Trophoblast cell (in vitro differentiated cells and primary cell): Measurements from ENCODE around the gene CEP250.
A peak's percentile ranks its signal among the peaks of the same experiment; 100 is the strongest.

Source experiments
- DNase-seq, 2 donors: peaks; one replicate each; pipeline ENCODE4 v3.0.0-alpha.2; 2016
- H2AFZ ChIP-seq: 2 replicates; pipeline ENCODE4 v1.6.1; 2013; ENCODE audit warnings: low read length, moderate library complexity, mild to moderate bottlenecking; ENCODE audit not compliant: insufficient read depth, poor library complexity
- H2AK5ac ChIP-seq: 2 replicates; pipeline ENCODE4 v1.6.1; 2013; ENCODE audit warnings: mild to moderate bottlenecking, low read length
- H2BK120ac ChIP-seq: 2 replicates; pipeline ENCODE4 v1.6.1; 2013; ENCODE audit warnings: low read length, mild to moderate bottlenecking, moderate library complexity; ENCODE audit not compliant: insufficient read depth, poor library complexity
- H2BK12ac ChIP-seq: 2 replicates; pipeline ENCODE4 v1.6.1; 2013; ENCODE audit warnings: mild to moderate bottlenecking, low read length, moderate library complexity
- H2BK5ac ChIP-seq: 2 replicates; pipeline ENCODE4 v1.6.1; 2013; ENCODE audit warnings: low read length, low read depth, moderate library complexity, mild to moderate bottlenecking; ENCODE audit not compliant: poor library complexity
- H3K14ac ChIP-seq: 2 replicates; pipeline ENCODE4 v1.6.1; 2013; ENCODE audit warnings: mild to moderate bottlenecking, low read length
- H3K18ac ChIP-seq: 2 replicates; pipeline ENCODE4 v1.6.1; 2013; ENCODE audit warnings: mild to moderate bottlenecking, low read length
- H3K23ac ChIP-seq: 2 replicates; pipeline ENCODE4 v1.6.1; 2013; ENCODE audit warnings: low read length
- H3K27ac ChIP-seq: 2 replicates; pipeline ENCODE4 v1.5.1; 2013; ENCODE audit warnings: low read depth, mild to moderate bottlenecking, inconsistent platforms, low read length, moderate library complexity
- H3K27me3 ChIP-seq: 2 replicates; pipeline ENCODE4 v1.6.1; 2013; ENCODE audit warnings: inconsistent platforms, mild to moderate bottlenecking, low read length, moderate library complexity; ENCODE audit not compliant: insufficient read depth
- H3K36me3 ChIP-seq, 2 experiments: 1 replicate in 1 of 2; 2 replicates in 1 of 2; pipeline ENCODE4 v1.6.1; 2013; ENCODE audit warnings: low read length in 2 of 2, mild to moderate bottlenecking in 2 of 2, moderate library complexity in 1 of 2; ENCODE audit not compliant: insufficient read depth in 2 of 2, control insufficient read depth in 1 of 2
- H3K4ac ChIP-seq: 2 replicates; pipeline ENCODE4 v1.6.1; 2013; ENCODE audit warnings: low read depth, mild to moderate bottlenecking, low read length, moderate library complexity
- H3K4me1 ChIP-seq, 2 experiments: 1 replicate in 1 of 2; 2 replicates in 1 of 2; pipeline ENCODE4 v1.6.1; 2013; ENCODE audit warnings: low read length in 2 of 2, mild to moderate bottlenecking in 2 of 2, moderate library complexity in 1 of 2; ENCODE audit not compliant: insufficient read depth in 2 of 2, control insufficient read depth in 1 of 2
- H3K4me2 ChIP-seq: 2 replicates; pipeline ENCODE4 v1.6.1; 2013; ENCODE audit warnings: inconsistent platforms, mild to moderate bottlenecking, low read length, moderate library complexity
- H3K4me3 ChIP-seq: 2 replicates; pipeline ENCODE4 v1.5.1; 2013; ENCODE audit warnings: mild to moderate bottlenecking, low read depth, low read length, inconsistent platforms
- H3K79me1 ChIP-seq: one replicate; pipeline ENCODE4 v1.6.1; 2013; ENCODE audit warnings: low read length
- H3K79me2 ChIP-seq: 2 replicates; pipeline ENCODE4 v1.6.1; 2013; ENCODE audit warnings: low read length, mild to moderate bottlenecking; ENCODE audit not compliant: control insufficient read depth, insufficient read depth, poor library complexity
- H3K9ac ChIP-seq: 2 replicates; pipeline ENCODE4 v1.6.1; 2013; ENCODE audit warnings: mild to moderate bottlenecking, low read length
- H3K9me3 ChIP-seq: 2 replicates; pipeline ENCODE4 v1.6.1; 2013; ENCODE audit warnings: low read depth, mild to moderate bottlenecking, control low read depth, inconsistent platforms, low read length; ENCODE audit not compliant: insufficient read depth
- H4K12ac ChIP-seq: 2 replicates; pipeline ENCODE4 v1.6.1; 2013; ENCODE audit warnings: low read depth, mild to moderate bottlenecking, low read length, moderate library complexity
- H4K8ac ChIP-seq: 2 replicates; pipeline ENCODE4 v1.6.1; 2013; ENCODE audit warnings: low read depth, mild to moderate bottlenecking, low read length, moderate library complexity
- H4K91ac ChIP-seq: one replicate; pipeline ENCODE4 v1.6.1; 2013; ENCODE audit warnings: low read depth, mild to moderate bottlenecking, low read length, moderate library complexity
- WGBS: extraction: QIAGEN DNeasy Blood & Tissue Kit; methylation state at CpG from one replicate; pipeline ENCODE4 v1.1.7; 2013; ENCODE audit warnings: missing lambda C conversion rate; ENCODE audit not compliant: insufficient read length, insufficient coverage; ENCODE audit errors: extremely low coverage; 5-methylcytosine and 5-hydroxymethylcytosine counted together

The CEP250 gene

DNA sequence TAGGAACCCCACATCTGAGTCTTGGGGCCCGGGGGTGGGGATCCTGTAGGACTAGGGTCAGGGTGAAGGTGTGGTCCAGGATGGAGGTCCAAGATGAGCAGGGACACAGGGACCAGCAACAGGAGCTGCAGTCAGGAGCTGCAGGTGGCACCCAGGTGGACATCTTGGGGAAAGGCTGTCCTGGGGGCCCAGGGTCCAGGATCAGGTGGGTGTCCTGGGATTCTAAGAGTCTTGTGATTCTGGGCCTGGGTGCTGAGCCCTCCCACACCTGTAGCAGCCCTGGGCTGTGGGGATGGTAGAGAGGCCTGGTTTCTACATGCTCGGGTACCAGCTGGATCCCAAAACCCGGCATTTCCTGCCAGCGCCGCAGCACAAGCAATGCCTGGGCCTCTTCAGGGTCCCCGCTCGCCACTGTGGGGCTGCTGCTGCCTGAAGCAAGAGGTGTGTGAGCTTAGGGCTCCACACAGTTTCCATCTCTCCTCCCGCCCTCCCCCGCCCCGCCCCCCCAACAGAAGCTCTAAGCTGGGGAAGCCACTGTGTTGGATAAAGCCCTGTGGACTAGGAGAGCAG is 107.2 kb downstream of the CEP250 start:
- H4K8ac ChIP-seq, result no peak overlapping the region
- H4K91ac ChIP-seq, result no peak overlapping the region
- H3K4me3 ChIP-seq, result no peak overlapping the region
- WGBS, result no CpG with 5 or more reads among the region's 10 CpGs
- no peak overlapping the region for H2BK120ac ChIP-seq
- H3K27ac ChIP-seq, result no peak overlapping the region
- no peak overlapping the region for H3K4me2 ChIP-seq
- DNase-seq, result no peak
- peaks cover 16 to 17% of the 10 kb centered on the region in 2 experiments for H3K36me3 ChIP-seq
- no peak overlapping the region for H3K14ac ChIP-seq
- no peak overlapping the region for H2AK5ac ChIP-seq
- H3K79me1 ChIP-seq, result no peaks in the 10 kb centered on the region
- no peak overlapping the region for H2BK12ac ChIP-seq
- peaks cover 17 to 20% of the 10 kb centered on the region in 2 experiments for H3K4me1 ChIP-seq
- no peak overlapping the region for H3K4ac ChIP-seq
- H3K23ac ChIP-seq, result no peak overlapping the region
- no peaks in the 10 kb centered on the region for H3K27me3 ChIP-seq
- H3K9me3 ChIP-seq, result peaks cover 3% of the 10 kb centered on the region
- no peak overlapping the region for H3K18ac ChIP-seq
- no peak overlapping the region for H3K9ac ChIP-seq
- no peak overlapping the region for H4K12ac ChIP-seq
- no peak overlapping the region for H2BK5ac ChIP-seq
- H2AFZ ChIP-seq, result no peak overlapping the region
- no peaks in the 10 kb centered on the region for H3K79me2 ChIP-seq

- H3K14ac ChIP-seq, result no peak overlapping the region
- no peaks in the 10 kb centered on the region for H3K79me1 ChIP-seq
- no peak overlapping the region for H3K18ac ChIP-seq
- no peak overlapping the region for H2AFZ ChIP-seq
- no peak overlapping the region for H3K4me3 ChIP-seq
- peaks cover 3% of the 10 kb centered on the region for H3K9me3 ChIP-seq
- H3K9ac ChIP-seq, result no peak overlapping the region
- no peak overlapping the region for H2BK120ac ChIP-seq
- no peak overlapping the region for H3K4ac ChIP-seq
- H3K79me2 ChIP-seq, result no peaks in the 10 kb centered on the region
- no CpG with 5 or more reads among the region's 10 CpGs for WGBS
- no peak overlapping the region for H3K23ac ChIP-seq
- no peak overlapping the region for H2BK12ac ChIP-seq
- DNase-seq, result peak; percentile 40 to 69
- H3K36me3 ChIP-seq, result peaks cover 5 to 6% of the 10 kb centered on the region in 2 experiments
- H3K27me3 ChIP-seq, result no peaks in the 10 kb centered on the region
- H4K12ac ChIP-seq, result no peak overlapping the region
- no peak overlapping the region for H2AK5ac ChIP-seq
- H4K8ac ChIP-seq, result no peak overlapping the region
- H4K91ac ChIP-seq, result no peak overlapping the region
- H3K27ac ChIP-seq, result no peak overlapping the region
- no peak overlapping the region for H3K4me2 ChIP-seq
- H2BK5ac ChIP-seq, result no peak overlapping the region
- H3K4me1 ChIP-seq, result peaks cover 17 to 20% of the 10 kb centered on the region in 2 experiments
Observed at GRCh38 chr20:35563834-35564233, 108.4 kb downstream of the CEP250 start.

DNA sequence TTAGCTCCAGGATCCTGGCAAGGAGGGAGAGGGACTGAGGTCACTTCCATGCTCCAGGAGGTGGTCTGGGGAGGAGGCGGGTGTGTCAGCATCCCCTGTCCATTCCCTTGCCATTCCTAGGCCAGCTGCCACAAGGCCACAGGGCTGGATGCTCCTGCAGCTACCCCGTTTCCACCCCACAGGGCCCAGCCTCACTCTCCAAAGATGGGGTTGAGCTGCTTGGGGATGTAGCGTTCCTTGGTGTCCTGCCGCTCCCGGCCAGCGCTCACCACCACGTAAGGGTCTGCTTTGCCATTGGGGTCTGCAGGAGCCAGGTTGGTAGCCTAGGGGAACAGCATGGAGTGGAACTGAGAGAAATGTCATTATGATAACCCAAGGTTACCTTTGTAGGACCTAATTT is 109.5 kb downstream of the CEP250 start:
- Histone ChIP-seq H3K4me1 (peaks cover 10 to 12% of the 10 kb centered on the region in 2 experiments), H2AFZ (no peak overlapping the region), H3K79me1 (no peaks in the 10 kb centered on the region), H3K27ac (no peak overlapping the region), H3K23ac (no peak overlapping the region), H4K12ac (no peak overlapping the region), H3K9ac (no peak overlapping the region), H2BK12ac (no peak overlapping the region), H4K91ac (no peak overlapping the region), H2AK5ac (no peak overlapping the region), H2BK5ac (no peak overlapping the region), H3K4me3 (no peak overlapping the region), H4K8ac (no peak overlapping the region), H3K14ac (no peak overlapping the region), H3K27me3 (no peaks in the 10 kb centered on the region), H3K79me2 (no peaks in the 10 kb centered on the region), H3K4ac (no peak overlapping the region), H3K18ac (no peak overlapping the region), H3K36me3 (no peaks in the 10 kb centered on the region), H2BK120ac (no peak overlapping the region), H3K4me2 (no peak overlapping the region), H3K9me3 (peaks cover 3% of the 10 kb centered on the region)
- no peak for DNase-seq
- WGBS, result no CpG with 5 or more reads among the region's 7 CpGs

DNA sequence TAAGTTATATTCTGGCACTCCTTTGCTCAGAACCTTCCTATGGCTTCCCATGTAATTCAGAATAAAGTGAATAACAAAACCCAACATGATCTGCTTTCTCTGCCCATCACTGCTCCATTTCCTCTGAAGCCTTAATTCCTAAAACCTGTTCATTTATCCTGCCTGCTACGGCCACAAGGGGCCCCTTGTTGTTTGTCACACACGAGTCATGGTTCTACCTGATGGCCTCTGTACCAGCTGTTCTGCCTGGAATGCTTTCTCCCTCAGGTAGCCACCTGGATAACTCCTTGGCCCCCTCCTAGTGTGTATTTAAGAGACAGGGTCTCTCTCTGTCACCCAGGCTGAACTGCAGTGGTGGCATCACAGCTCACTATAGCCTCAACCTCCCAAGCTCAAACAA is 113.2 kb downstream of the CEP250 start:
- Histone ChIP-seq H3K27ac (no peak overlapping the region), H3K79me1 (no peaks in the 10 kb centered on the region), H3K27me3 (no peaks in the 10 kb centered on the region), H3K18ac (no peak overlapping the region), H3K4me2 (no peak overlapping the region), H3K9ac (no peak overlapping the region), H3K23ac (no peak overlapping the region), H3K79me2 (no peaks in the 10 kb centered on the region), H3K4me1 (no peaks in the 10 kb centered on the region), H3K9me3 (peaks cover 6% of the 10 kb centered on the region), H3K36me3 (no peaks in the 10 kb centered on the region), H3K14ac (no peak overlapping the region), H4K8ac (no peak overlapping the region), H2AK5ac (no peak overlapping the region), H4K12ac (no peak overlapping the region), H2BK12ac (no peak overlapping the region), H4K91ac (no peak overlapping the region), H2BK5ac (no peak overlapping the region), H3K4me3 (no peak overlapping the region), H2AFZ (no peak overlapping the region), H2BK120ac (no peak overlapping the region), H3K4ac (no peak overlapping the region)
- no CpG with 5 or more reads among the region's 2 CpGs for WGBS
- peak in 1 of 2 donors; percentile 36 for DNase-seq
